Stimulated activated CD8-positive, alpha-beta memory T cell treated with anti-CD3 and anti-CD28 coated beads, Interleukin-15, amount 100 ng/mL, for 48 hours (primary cell): Measurements from ENCODE around the gene MYCN.
"Not testable (repeated sequence)": the region's sequence is repeated elsewhere in the genome, so short reads cannot be mapped to it uniquely, and the experiment has no call there.

Experiments
- DNase-seq, 2 donors: peaks; one replicate each; pipeline ENCODE4 v3.0.0-alpha.2; 2020; ENCODE audit warnings: low read depth in 2 of 2

The MYCN gene

GRCh38 chr2:15957881-15958713, 17.7 kb downstream of the MYCN start:
- no peak for DNase-seq

DNA sequence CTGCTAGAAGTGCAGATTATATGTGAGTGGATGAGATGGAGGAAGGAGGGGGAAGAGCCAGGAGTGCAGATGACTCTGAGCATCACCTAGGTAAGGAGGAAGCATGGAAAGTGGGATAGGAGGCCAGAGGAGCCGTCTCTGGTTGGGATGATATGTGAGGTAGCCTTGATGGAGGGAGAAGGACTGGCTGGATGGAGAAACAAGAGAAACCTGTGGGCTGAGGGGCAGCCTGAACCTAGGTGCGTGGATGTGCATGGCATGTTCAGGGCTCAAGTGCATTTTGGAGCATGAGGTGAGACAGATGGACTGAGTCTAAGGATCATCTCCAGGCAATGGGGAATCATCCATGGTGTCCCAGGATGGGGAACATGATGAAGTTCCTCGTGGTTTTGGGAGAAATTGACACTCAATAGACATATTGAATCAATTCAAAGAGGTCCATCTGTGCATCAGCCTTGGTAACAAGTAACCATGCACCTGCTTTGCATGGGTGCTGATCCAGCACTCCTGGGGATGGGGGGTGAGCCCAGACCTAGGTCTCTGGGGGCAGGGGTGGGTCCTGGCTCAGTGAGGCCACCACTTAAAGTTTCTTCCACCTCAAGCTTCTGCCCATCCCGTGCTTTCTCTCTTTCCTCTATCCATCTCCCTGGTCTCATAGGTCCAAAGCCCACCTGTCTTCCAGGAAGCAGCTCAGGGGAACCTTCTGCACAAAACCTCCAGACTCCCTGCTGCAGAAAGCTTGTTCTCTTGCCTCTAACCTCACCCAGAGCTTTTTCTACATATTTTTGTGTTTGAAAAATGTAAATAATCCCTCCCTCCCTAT, 19.2 kb downstream of the MYCN start:
- DNase-seq = no peak

GRCh38 chr2:15960154-15960520, 19.8 kb downstream of the MYCN start:
- DNase-seq = not testable (repeated sequence)

- not testable (repeated sequence) for DNase-seq
These were observed 23.0 kb downstream of the MYCN start for GRCh38 chr2:15963109-15963976.

GRCh38 chr2:15963977-15964670, 23.8 kb downstream of the MYCN start:
- DNase-seq = no peak

GRCh38 chr2:15964936-15965563, 24.7 kb downstream of the MYCN start:
- DNase-seq = no peak

DNA sequence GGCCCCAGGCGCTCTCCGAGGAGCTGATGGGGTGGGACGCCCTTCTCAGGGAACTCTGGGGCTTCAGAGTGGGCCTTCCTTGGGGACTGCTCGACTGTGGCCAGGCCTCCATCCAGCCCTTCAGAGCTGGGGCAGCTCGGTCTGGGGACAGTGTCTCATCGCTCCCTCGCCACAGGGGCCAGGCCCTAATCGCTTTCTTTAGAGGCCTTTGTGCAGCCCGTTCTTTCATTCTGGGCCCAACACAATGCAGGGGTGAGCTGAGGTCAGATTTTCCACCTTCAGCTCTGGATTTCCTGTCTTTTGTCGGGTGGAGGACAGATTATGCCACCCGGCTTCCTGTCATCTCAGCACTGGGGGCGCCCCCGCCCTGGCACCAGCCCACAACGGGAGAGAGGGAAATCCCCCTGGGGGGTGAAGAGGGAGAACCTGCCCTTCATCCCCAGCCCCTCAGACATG, 25.2 kb downstream of the MYCN start:
- DNase-seq = peak; percentile 39 to 58

DNA sequence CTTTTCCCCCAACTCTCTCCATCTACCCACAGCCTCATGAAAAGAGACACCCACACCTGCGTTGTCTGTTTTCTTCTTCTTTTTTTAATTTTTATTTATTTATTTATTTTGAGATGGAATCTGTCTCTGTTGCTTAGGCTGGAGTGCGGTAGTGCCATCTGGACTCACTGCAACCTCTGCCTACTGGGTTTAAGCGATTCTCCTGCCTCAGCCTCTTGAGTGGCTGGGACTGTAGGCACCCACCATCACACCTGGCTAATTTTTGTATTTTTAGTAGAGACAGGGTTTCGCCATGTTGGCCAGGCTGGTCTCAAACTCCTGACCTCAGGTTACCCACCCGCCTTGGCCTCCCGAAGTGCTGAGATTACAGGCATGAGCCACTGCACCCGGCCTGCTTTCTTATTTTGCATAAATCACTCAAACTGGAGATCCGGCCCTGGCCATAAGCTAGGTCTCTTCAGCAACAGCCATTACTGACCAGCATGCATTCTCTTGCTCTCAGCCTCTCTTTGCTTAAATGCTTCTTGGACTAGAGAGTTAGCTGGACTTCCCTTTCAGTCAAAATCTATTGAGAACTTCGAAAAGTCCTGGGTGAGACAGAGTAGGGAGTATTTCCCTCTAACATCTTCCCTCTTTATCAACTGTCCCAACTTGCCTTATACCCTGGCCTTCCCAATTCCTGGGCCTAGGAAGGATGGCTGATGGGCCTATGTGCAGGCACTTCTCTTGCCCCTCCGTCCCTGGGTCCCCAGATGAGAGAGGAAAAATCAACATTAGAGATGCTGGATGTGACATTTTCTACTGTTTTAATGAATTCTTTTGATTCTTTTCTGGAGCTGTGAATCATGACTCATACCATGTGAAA, 27.3 kb downstream of the MYCN start:
- no peak for DNase-seq

DNA sequence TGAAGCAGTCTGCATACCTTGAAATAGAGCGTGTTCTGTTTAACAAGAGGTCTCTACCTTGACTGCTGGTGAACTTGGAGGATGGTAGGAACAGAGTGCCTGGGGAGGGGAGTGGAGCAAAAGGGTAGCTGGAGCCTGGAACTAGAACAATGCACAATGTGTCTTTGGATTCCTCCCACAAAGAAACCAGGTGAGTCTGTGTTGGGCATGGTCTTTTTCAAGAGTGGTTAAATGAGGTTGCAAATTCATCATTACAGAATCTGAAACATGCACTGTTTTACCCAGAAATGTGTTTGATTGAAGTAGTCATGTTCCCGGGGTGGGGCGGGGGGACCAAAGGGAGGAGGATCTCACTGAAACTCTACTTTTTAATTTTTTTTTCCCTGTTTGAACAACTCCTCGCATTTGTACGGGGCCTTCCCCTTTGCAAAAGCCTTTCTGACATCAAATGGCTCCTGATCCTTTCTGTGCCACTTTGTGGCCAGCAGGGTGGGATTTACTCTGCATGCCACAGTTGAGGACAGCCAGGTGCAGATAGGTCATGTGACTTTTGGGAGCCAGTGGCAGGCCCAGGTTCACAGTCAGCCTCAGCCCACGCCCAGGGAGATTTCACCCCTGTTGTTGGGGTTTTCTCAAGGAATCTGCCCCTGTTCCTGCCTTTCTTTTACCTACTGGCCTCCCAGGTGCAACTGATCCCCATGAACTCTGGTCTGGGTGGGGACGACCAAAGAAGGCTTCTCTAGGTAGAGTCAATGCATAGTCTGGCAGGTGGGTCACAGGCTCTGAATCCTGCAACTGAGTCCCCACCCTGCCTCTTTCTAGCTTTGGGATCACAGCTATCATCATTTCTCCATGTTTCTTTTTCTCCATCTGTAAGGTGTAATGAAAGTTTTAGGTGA, 28.2 kb downstream of the MYCN start:
- DNase-seq = peak in 1 of 2 donors; percentile 54

GRCh38 chr2:15969214-15969613, 28.9 kb downstream of the MYCN start:
- DNase-seq = no peak

- no peak for DNase-seq
These were observed 30.4 kb downstream of the MYCN start for GRCh38 chr2:15970701-15971100.

DNA sequence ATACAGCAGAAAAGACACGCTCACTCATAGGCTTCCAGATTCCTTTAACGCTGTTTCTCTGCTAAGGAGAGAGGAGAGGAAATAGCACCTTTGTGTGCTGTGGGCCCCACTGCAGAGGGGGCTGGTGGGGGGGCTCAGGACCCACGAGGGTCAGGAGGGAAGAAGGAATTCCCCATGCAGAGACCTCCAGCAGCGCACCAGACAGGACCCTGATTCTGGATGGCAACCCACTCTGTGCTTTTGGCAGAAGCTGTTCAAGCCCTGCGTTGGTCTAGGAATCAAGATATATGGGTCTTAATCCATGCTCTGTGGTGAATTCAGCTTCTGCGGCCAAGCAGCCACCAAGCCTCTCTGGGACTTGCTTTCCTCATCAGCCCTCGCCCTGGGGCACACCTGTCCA, 31.0 kb downstream of the MYCN start:
- DNase-seq = no peak

- DNase-seq = no peak
These were observed 31.6 kb downstream of the MYCN start for GRCh38 chr2:15971831-15972522.

GRCh38 chr2:15973481-15974401, 33.4 kb downstream of the MYCN start:
- no peak for DNase-seq

- DNase-seq = no peak
These were observed 34.4 kb downstream of the MYCN start for GRCh38 chr2:15974565-15975260.

GRCh38 chr2:15975261-15975600, 34.9 kb downstream of the MYCN start:
- no peak for DNase-seq

GRCh38 chr2:15975676-15976075, 35.3 kb downstream of the MYCN start:
- DNase-seq = no peak
